Hypothalamus (tissue), 51 donors: ENCODE measurements around the gene PIH1D1.
"Not testable (repeated sequence)": the region's sequence is repeated elsewhere in the genome, so short reads cannot be mapped to it uniquely, and the experiment has no call there.

Experiments
- DNase-seq, 51 donors: peaks; one replicate each; lab custom pipeline; 2025; lab: John Stamatoyannopoulos, UW

The PIH1D1 gene

DNA sequence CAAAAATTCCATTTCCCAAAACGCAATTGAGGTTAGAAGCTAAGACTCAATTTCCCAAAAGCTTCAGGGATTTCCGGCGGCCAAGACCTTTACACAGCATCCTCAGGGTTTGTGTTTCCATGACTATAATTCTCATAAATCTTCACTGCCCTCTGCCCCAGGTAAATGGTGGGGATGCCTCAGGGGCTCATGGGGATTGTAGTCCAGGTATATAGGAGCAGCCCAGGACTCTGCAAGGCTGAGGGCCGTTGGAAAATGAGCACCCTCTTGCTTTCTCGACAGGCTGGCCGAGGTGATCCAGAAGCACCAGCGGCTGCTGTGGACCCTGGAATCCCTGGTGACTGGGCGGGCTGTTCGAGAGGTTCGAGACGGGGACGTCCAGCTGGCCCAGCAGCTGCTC lies 7.8 kb upstream of the PIH1D1 start:
- no peak for DNase-seq

DNA sequence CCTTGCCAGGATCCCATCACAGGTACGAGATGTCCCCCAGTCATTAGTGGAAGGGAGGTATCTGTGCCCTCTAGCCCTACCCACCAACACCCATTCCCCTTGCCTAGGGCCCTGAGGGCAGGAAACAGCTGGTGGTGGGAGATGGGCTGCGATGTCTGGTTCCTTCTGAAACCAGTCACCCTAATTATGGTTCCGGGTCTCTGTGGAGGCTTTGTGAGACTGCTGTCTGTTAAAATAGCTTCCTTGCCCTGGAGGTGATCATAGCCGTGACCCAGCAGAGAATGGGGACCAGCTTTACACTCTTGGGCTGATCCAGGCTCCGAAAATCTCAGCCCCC lies 6.9 kb upstream of the PIH1D1 start:
- no peak for DNase-seq

- no peak for DNase-seq
Observed at GRCh38 chr19:49456326-49456725, 4.7 kb upstream of the PIH1D1 start.

GRCh38 chr19:49455773-49456172 lies 4.2 kb upstream of the PIH1D1 start:
- no peak for DNase-seq

DNA sequence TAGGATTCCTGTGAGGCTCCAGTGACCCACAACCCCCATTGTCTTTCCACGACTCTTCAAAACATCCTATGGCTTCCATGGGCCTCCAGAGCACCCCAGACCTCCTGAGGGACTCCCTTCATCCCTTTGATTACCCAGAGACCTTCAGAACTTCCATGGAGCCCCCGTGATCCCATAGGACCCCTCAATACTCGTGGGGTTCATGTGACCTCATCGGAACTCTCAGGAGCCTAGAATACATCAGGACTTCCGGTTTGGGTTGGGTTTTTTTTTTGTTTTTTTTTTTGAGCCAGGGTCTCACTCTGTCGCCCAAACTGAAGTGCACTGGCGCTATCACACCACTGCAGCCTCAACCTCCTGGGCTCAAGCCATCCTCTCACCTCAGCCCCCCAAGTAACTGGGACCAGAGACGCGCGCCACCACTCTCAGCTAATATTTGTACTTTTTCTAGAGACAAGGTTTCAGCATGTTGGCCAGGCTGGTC lies 2.2 kb upstream of the PIH1D1 start:
- DNase-seq = no peak

DNA sequence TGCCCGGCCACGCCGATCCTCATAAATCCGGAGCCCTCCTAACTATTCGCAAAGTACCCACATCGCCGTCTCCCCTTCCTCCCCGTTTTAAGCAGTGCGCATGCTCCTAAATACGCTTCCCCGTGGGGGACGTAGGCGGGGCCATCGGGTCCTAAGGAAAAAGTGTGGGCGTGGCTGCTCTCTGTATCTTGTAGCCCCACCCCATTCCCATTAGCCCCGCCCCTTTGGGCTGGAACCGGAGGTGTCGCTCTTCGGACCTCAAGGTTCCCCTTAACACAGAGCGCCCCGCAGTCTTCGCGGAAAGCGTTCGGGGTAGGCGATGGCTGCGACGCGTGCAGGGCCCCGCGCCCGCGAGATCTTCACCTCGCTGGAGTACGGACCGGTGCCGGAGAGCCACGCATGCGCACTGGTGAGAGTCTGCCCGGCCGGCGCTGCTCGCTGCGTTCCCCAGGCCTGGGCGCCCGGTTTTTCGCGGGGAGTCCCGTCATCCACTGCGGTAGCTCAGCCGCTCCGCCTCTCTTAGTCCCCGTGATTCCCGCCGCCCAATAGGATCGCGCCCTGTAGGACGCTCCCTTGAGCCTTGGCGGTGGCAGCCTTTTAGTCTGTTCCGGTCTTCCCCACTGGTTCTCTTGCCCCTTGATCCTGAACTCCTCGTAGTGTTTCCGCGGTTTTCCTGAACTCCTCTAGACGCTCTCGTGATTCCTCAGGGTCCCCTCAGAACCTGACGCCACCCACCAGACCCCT lies 1.6 kb upstream of the PIH1D1 start, which contains the start of gene ALDH16A1:
Gene ALDH16A1 (plus strand): TSS at position 213 of the 744 bp plus-strand sequence. CDS start 107 bp downstream, at position 320.
- DNase-seq = peak; percentile 91 to 100 (median 97)

DNA sequence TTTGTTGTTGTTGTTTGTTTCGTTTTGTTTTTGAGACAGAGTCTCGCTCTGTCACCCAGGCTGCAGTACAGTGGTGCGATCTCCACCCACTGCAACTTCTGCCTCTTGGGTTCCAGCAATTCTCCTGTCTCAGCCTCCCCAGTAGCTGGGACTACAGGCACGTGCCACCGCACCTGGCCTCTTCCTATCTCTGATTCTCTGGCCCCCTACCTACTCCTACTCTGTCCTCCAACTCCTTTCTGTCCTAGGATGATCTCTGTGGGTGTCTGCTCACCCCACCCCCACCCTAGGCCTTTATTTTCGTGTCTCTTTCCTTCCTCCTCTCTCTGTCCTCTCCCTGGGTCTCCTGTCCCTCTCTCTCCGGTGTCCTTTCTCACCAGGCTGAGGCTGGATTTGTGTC lies 1.2 kb downstream of the PIH1D1 start:
- DNase-seq = no peak

DNA sequence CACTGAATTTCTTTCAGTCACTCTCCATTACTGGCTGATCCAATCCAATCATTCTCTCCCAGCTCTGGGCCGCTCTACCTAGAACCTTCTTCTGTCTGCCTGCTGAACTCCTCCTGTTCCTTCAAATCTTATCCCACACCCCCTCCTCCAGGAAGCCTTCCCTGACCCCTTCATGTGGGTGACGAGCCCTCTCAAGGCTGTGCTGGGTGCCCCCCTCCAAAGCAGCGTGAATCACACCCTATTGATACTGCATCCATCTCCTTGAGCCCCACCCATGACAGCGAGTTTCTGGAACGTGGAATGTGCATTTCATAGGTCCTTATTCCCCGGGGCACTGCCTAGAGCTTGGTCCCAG lies 3.2 kb downstream of the PIH1D1 start:
- DNase-seq = no peak

GRCh38 chr19:49447485-49448431 lies 3.9 kb downstream of the PIH1D1 start:
- DNase-seq = peak in 4 of 51 donors; percentile 2 to 12 (median 6)

DNA sequence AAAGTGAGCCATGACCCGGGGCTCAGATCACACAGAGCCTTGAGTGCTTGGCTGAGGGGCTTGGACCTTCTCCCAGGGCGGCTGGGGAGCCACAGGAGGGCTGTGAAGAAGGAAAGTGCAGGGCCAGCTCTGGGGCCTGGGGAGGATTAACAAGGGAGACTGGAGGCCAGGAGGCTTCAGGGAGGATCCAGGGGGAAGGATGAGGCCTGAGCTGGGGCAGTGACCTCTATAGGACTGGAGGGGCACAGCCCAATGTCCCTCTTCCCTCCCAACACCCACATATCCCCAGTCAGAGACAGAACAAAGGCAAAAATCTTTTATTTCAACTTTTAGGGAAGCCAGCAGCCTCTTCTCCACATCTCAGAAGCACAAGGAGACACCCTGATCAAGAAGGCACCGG lies 5.6 kb downstream of the PIH1D1 start:
- DNase-seq = no peak

DNA sequence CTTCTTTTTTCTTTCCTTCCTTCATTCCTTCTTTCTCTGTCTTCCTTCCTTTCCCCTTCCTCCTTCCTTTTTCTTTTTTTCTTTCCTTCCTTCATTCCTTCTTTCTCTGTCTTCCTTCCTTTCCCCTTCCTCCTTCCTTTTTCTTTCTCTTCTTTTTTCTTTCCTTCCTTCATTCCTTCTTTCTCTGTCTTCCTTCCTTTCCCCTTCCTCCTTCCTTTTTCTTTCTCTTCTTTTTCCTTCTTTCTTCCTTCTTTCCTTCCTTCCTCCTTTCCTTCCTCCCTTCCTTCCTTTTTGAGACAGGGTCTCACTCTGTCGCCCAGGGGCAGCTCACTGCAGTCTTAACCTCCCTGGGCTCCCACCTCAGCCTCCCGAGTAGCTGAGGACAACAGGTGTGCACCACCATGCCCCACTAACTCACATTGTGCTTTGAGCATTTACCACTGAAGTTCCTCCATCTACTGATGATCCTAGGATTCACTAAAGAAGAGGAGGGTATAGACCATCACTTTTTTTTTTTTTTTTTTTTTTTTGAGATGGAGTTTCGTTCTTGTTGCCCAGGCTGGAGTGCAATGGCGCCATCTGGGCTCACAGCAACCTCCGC lies 7.4 kb downstream of the PIH1D1 start:
- not testable (repeated sequence) for DNase-seq

DNA sequence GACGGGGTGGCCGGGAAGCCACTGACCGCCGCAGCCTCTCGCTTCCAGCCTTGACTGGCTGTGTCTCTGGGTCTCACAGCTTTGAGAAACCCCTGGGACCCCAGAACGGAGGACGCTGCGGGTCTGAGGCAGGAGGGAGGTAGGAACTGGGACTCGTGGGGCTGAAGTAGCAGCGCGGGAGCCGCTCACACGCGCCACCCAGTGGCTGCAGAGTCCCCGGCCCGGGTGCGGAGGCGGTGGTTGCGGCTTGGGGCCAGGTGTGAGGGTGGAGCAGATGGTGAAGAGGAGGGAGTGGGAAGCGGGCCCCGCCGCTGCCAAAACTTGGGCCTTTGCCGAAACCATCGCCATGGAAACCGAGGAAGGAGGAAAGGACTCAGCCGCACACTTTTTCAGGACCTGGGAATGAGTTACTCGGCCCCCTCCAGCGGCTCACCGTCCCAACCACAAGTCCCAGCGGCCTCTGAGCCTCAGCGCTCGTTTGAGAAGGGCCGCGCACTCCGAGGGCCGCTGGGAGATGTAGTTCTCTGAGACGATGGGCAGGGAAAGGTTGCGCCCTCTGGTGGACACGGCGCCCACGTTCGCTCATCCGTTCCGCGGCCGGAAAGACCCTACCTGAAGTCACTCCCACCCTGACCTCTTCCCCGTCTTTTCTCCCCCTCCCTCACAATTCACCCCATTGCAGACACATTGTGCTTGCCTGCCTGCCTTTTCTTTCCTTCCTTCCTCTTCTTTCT lies 8.1 kb downstream of the PIH1D1 start:
- DNase-seq = peak; percentile 49 to 99 (median 88)

GRCh38 chr19:49442771-49443365 lies 8.7 kb downstream of the PIH1D1 start:
- peak in 16 of 51 donors; percentile 5 to 56 (median 30) for DNase-seq

GRCh38 chr19:49442354-49442753 lies 9.3 kb downstream of the PIH1D1 start:
- no peak for DNase-seq

DNA sequence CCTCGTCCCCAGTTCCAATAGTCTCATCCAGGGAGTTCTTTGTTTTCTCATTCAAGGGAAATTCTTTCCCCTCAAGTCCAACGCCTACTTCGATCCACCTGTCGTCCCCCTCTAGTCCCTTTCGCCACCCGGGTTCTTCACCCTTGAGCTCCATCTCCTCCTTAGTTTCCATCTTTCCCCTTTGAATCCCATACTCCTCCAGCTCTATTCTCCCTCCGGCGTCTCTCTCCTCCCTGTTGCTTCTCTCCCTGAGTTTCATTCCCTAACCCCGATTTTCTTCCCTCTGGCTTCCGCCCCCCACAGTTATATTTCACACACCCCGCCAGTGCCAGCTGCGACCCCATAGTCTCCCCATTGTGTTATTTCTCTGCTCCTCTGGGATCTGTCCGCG lies 9.7 kb downstream of the PIH1D1 start:
- DNase-seq = no peak

GRCh38 chr19:49441210-49441959 lies 10.2 kb downstream of the PIH1D1 start, which contains the start of gene SLC17A7:
TSS of gene SLC17A7 (minus strand) at chr19:49441527. CDS start at chr19:49441379, 148 bp downstream.
- peak in 1 of 51 donors; percentile 16 for DNase-seq

GRCh38 chr19:49440439-49441209 lies 11.0 kb downstream of the PIH1D1 start:
- no peak for DNase-seq

GRCh38 chr19:49439836-49440235 lies 11.8 kb downstream of the PIH1D1 start:
- peak in 1 of 51 donors; percentile 32 for DNase-seq
